RWPE2 (cell line): ENCODE results near the gene UNC13A.

Source experiments
- ATAC-seq: fragments of 200-7000 bp; cut with Tn5 transposase; 3 replicates; pipeline ENCODE4 v1.9.1; 2021; ENCODE audit warnings: low read depth
- DNase-seq: peaks from one replicate; pipeline ENCODE4 v3.0.0-alpha.2; 2020; ENCODE audit warnings: low spot score
- H3K27ac ChIP-seq: fragments of 450-650 bp; 2 replicates; pipeline ENCODE4 v1.5.1; 2017; ENCODE audit warnings: mild to moderate bottlenecking; ENCODE audit not compliant: poor library complexity, severe bottlenecking
- H3K27me3 ChIP-seq: fragments of 250-450 bp; sonication (Bioruptor Pico); 2 replicates; pipeline ENCODE4 v1.5.1; 2021; ENCODE audit warnings: mild to moderate bottlenecking, moderate library complexity; ENCODE audit not compliant: insufficient read depth, poor library complexity, severe bottlenecking
- H3K36me3 ChIP-seq: fragments of 250-450 bp; sonication (Bioruptor Pico); 2 replicates; pipeline ENCODE4 v1.5.1; 2020; ENCODE audit warnings: low read depth, mild to moderate bottlenecking, moderate library complexity
- H3K4me1 ChIP-seq: fragments of 250-450 bp; sonication (Bioruptor Pico); 2 replicates; pipeline ENCODE4 v1.5.1; 2021; ENCODE audit warnings: mild to moderate bottlenecking, moderate library complexity; ENCODE audit not compliant: insufficient read depth, poor library complexity, severe bottlenecking
- H3K4me3 ChIP-seq: fragments of 250-450 bp; sonication (Bioruptor Pico); 2 replicates; pipeline ENCODE4 v1.5.1; 2021; ENCODE audit warnings: mild to moderate bottlenecking, moderate library complexity; ENCODE audit not compliant: severe bottlenecking
- H3K9me3 ChIP-seq: fragments of 250-450 bp; sonication (Bioruptor Pico); 2 replicates; pipeline ENCODE4 v1.5.1; 2021; ENCODE audit warnings: mild to moderate bottlenecking, moderate library complexity; ENCODE audit not compliant: severe bottlenecking
- TF ChIP-seq, protein P1 (sequence below): fragments of 450-650 bp; IDR thresholded peaks from one replicate; pipeline ENCODE4 v1.5.1; 2017; ENCODE audit warnings: mild to moderate bottlenecking, moderate library complexity; ENCODE audit not compliant: poor library complexity, severe bottlenecking

The UNC13A gene

DNA sequence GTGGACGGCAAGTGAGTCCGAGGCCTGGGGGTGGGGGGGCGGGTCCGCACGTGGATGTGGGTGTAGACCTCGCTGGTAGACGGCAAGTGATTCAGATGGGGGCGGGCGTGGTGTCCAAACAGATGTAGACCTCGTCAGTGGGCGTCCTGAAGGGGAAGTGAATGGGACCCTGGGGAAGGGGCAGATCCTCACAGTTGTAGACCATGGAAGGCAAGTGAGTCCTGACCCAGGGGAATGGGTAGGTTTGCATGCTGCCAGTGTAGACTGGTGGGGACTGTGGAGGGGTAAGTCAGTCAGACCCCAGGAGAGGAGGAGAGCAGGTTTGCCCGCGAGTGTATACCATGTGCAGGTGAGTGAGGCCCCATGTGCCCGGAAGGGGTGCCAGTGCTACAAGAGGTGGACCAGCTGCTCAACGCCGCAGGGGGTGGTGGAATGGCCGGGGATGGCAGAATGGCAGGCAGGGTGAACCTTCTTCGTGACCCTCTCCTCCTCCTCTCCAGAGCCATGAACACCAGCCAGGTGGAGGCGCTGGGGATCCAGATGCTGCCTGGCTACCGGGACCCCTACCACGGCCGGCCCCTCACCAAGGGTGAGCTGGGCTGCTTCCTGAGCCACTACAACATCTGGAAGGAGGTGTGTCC lies 110.6 kb downstream of the UNC13A start:
- H3K4me3 ChIP-seq = no peak overlapping the region

DNA sequence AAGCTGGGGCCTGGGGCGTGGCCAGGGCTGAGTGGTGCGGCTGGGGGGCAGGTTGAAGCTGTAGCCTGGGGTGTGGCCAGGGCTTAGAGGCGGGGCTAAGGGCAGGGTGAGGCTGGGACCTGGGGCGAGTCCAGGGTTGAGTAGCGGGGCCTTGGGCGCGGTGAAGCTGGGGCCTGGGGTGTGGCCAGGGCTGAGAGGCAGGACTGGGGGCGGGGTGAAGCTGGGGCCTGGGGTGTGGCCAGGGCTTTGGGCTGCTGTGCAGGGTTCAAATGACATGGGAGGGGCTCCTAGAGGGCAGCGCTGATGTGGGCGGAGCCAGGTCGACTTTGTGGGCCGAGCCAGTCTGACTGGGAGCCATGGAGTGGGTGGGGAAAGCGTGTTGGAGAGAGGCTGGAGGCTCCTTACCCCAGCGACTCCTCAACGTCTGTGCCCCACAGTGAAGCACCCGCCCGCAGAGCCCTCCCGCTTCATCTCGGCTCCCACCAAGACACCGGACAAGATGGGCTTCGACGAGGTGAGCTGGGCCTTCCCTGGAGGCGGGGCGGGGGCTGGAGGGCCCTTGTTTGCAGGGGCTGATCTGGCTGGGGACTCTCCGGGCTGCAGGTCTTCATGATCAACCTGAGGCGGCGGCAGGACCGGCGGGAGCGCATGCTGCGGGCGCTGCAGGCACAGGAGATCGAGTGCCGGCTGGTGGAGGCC lies 111.2 kb downstream of the UNC13A start:
- peaks cover 84% of the 10 kb centered on the region for H3K36me3 ChIP-seq
- H3K27me3 ChIP-seq = no peaks in the 10 kb centered on the region
- no peak overlapping the region for H3K4me3 ChIP-seq
- DNase-seq = peak; percentile 85
- H3K4me1 ChIP-seq = no peaks in the 10 kb centered on the region
- H3K27ac ChIP-seq = no peak overlapping the region
- no peaks in the 10 kb centered on the region for H3K9me3 ChIP-seq
- TF ChIP-seq, protein P1, sequence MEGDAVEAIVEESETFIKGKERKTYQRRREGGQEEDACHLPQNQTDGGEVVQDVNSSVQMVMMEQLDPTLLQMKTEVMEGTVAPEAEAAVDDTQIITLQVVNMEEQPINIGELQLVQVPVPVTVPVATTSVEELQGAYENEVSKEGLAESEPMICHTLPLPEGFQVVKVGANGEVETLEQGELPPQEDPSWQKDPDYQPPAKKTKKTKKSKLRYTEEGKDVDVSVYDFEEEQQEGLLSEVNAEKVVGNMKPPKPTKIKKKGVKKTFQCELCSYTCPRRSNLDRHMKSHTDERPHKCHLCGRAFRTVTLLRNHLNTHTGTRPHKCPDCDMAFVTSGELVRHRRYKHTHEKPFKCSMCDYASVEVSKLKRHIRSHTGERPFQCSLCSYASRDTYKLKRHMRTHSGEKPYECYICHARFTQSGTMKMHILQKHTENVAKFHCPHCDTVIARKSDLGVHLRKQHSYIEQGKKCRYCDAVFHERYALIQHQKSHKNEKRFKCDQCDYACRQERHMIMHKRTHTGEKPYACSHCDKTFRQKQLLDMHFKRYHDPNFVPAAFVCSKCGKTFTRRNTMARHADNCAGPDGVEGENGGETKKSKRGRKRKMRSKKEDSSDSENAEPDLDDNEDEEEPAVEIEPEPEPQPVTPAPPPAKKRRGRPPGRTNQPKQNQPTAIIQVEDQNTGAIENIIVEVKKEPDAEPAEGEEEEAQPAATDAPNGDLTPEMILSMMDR = no peak
- peak; percentile 43 for ATAC-seq

More for the DNA sequence above, 110.6 kb downstream of the UNC13A start:
- no peaks in the 10 kb centered on the region for H3K4me1 ChIP-seq
- TF ChIP-seq, protein P1 = no peak
- no peaks in the 10 kb centered on the region for H3K27me3 ChIP-seq
- DNase-seq (no peak), ATAC-seq (no peak)
- no peak overlapping the region for H3K27ac ChIP-seq
- H3K36me3 ChIP-seq = peaks cover 84% of the 10 kb centered on the region
- no peaks in the 10 kb centered on the region for H3K9me3 ChIP-seq

DNA sequence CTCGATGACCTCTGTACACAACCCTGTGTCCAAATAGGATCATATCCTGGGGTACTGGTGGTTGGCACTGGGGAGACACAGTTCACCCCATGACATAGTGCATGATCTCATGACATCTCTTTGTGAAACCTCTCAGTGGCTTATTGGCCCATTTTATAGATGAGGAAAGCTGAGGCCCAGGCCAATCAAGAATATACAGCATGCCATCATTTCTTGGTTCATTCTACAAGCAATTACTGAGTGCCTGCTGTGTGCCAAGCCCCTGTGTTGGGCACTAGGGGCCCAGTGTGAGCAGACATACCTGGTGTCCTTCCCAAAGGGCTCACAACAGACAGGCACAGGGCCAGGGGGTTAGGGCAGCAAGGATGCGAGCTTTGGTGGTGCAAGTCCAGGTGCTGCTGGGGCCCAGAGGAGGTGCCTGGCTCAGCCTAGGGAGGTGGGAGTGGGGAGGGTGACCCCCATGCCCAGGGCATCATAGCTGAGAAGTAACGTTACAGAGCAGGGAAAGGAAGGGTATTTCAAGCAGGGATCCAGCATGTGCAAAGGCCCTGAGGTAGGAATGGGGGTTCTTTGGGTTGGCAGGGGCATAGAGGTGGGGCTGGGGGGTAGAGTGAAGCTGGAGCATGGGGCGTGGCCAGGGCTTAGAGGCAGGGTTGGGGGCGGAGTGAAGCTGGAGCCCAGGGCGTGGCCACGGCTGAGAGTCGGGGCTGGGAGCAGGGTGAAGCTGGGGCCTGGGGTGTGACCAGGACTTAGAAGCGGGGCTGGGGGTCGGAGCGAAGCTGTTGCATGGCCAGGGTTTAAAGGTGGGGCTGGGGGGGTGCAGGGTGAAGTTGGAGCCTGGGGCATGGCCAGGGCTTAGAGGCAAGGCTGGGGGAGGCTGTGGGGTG lies 112.0 kb downstream of the UNC13A start:
- Histone ChIP-seq H3K27me3 (no peaks in the 10 kb centered on the region), H3K27ac (no peak overlapping the region), H3K4me1 (no peaks in the 10 kb centered on the region), H3K36me3 (peaks cover 84% of the 10 kb centered on the region), H3K4me3 (no peak overlapping the region), H3K9me3 (no peaks in the 10 kb centered on the region)
- TF ChIP-seq, protein P1 = no peak
- no peak for ATAC-seq
- DNase-seq = no peak

DNA sequence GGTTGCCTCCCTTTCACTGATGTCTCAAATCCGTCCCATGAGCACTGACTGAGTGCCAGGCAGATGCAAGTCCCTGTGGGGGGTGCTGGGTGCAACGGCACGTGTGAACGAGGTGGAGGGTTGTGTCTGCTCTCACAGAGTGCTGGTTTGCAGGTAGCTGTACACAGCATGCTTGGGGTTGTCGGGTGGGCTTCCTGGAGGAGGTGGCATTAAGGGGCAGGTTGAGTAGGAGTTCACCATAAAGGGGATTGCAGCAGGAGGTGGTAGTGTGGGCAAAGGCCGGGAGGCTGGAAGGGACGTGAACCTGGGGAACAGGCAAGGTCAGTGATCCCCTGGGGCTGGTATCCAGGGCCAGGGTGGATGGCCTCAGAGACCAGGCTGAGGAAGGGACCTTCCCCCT lies 115.5 kb downstream of the UNC13A start:
- H3K27me3 ChIP-seq = no peaks in the 10 kb centered on the region
- H3K36me3 ChIP-seq = peaks cover 88% of the 10 kb centered on the region
- H3K4me3 ChIP-seq = no peak overlapping the region
- H3K9me3 ChIP-seq = no peaks in the 10 kb centered on the region
- ATAC-seq = no peak
- no peaks in the 10 kb centered on the region for H3K4me1 ChIP-seq
- H3K27ac ChIP-seq = no peak overlapping the region
- TF ChIP-seq, protein P1 = no peak
- DNase-seq = no peak
